ENCODE results near the gene CD38.
A peak's percentile ranks its signal among the peaks of the same experiment; 100 is the strongest.

CD38 gene

GRCh38 chr4:15881820-15882219, 103.7 kb downstream of the CD38 start:
- H3K4me1 ChIP-seq (ENCODE audit: insufficient read depth, low read length): no peaks in the 10 kb centered on the region
- DNase-seq: no peak

GRCh38 chr4:15882675-15883086, 104.6 kb downstream of the CD38 start:
- H3K4me3 ChIP-seq (ENCODE audit: low read depth in 1 of 2, low read length in 2 of 2): no peak overlapping the region
- H3K9ac ChIP-seq (ENCODE audit: low read depth, low read length): no peak overlapping the region
- no peaks in the 10 kb centered on the region for H3K4me1 ChIP-seq (ENCODE audit: insufficient read depth, low read length)
- DNase-seq: peak; percentile 61
- H3K9me3 ChIP-seq (ENCODE audit: insufficient read depth, low read length, severe bottlenecking): peaks cover 5% of the 10 kb centered on the region
- H3K27ac ChIP-seq (ENCODE audit: low read length): no peak overlapping the region
- H3K79me2 ChIP-seq (ENCODE audit: insufficient read depth, low read length): no peaks in the 10 kb centered on the region
- H3K27me3 ChIP-seq (ENCODE audit: insufficient read depth, low read length, poor library complexity): no peaks in the 10 kb centered on the region
- no peak overlapping the region for H3K4me2 ChIP-seq (ENCODE audit: insufficient read depth, low read length)
- peak; percentile 98 for ATAC-seq (ENCODE audit: insufficient read depth, low read depth)
- no peak overlapping the region for H2AFZ ChIP-seq (ENCODE audit: low read depth, low read length)
- no peaks in the 10 kb centered on the region for H3K36me3 ChIP-seq (ENCODE audit: insufficient read depth, low read length)
- H4K20me1 ChIP-seq (ENCODE audit: insufficient read depth, low read length): no peaks in the 10 kb centered on the region
- TF ChIP-seq, protein P1, sequence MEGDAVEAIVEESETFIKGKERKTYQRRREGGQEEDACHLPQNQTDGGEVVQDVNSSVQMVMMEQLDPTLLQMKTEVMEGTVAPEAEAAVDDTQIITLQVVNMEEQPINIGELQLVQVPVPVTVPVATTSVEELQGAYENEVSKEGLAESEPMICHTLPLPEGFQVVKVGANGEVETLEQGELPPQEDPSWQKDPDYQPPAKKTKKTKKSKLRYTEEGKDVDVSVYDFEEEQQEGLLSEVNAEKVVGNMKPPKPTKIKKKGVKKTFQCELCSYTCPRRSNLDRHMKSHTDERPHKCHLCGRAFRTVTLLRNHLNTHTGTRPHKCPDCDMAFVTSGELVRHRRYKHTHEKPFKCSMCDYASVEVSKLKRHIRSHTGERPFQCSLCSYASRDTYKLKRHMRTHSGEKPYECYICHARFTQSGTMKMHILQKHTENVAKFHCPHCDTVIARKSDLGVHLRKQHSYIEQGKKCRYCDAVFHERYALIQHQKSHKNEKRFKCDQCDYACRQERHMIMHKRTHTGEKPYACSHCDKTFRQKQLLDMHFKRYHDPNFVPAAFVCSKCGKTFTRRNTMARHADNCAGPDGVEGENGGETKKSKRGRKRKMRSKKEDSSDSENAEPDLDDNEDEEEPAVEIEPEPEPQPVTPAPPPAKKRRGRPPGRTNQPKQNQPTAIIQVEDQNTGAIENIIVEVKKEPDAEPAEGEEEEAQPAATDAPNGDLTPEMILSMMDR (IDR thresholded peaks at IDR 0.05; ENCODE audit: borderline replicate concordance, extremely low read depth, low read length, poor library complexity, severe bottlenecking): peak; percentile 96
- TF ChIP-seq EZH2 (IDR thresholded peaks at IDR 0.05; ENCODE audit: borderline replicate concordance, low read depth, low read length, severe bottlenecking): no peak

More at GRCh38 chr4:15881820-15882219, 103.7 kb downstream of the CD38 start:
- Histone ChIP-seq H3K27me3 (ENCODE audit: insufficient read depth, low read length, poor library complexity) (no peaks in the 10 kb centered on the region), H3K79me2 (ENCODE audit: insufficient read depth, low read length) (no peaks in the 10 kb centered on the region), H3K9me3 (ENCODE audit: insufficient read depth, low read length, severe bottlenecking) (peaks cover 9% of the 10 kb centered on the region), H3K4me3 (ENCODE audit: low read depth in 1 of 2, low read length in 2 of 2) (no peak overlapping the region), H3K4me2 (ENCODE audit: insufficient read depth, low read length) (no peak overlapping the region), H4K20me1 (ENCODE audit: insufficient read depth, low read length) (no peaks in the 10 kb centered on the region), H3K27ac (ENCODE audit: low read length) (no peak overlapping the region), H3K9ac (ENCODE audit: low read depth, low read length) (no peak overlapping the region), H3K36me3 (ENCODE audit: insufficient read depth, low read length) (no peaks in the 10 kb centered on the region), H2AFZ (ENCODE audit: low read depth, low read length) (no peak overlapping the region)
- no peak for TF ChIP-seq EZH2 (IDR thresholded peaks at IDR 0.05; ENCODE audit: borderline replicate concordance, low read depth, low read length, severe bottlenecking)
- TF ChIP-seq, protein P1 (IDR thresholded peaks at IDR 0.05; ENCODE audit: borderline replicate concordance, extremely low read depth, low read length, poor library complexity, severe bottlenecking): no peak
- no peak for ATAC-seq (ENCODE audit: insufficient read depth, low read depth)

GRCh38 chr4:15883610-15884243, 105.6 kb downstream of the CD38 start:
- Histone ChIP-seq H4K20me1 (ENCODE audit: insufficient read depth, low read length) (no peaks in the 10 kb centered on the region), H3K9me3 (ENCODE audit: insufficient read depth, low read length, severe bottlenecking) (no peaks in the 10 kb centered on the region), H3K9ac (ENCODE audit: low read depth, low read length) (no peak overlapping the region), H3K4me2 (ENCODE audit: insufficient read depth, low read length) (no peak overlapping the region), H3K4me1 (ENCODE audit: insufficient read depth, low read length) (no peaks in the 10 kb centered on the region), H3K36me3 (ENCODE audit: insufficient read depth, low read length) (no peaks in the 10 kb centered on the region), H3K4me3 (ENCODE audit: low read depth in 1 of 2, low read length in 2 of 2) (no peak overlapping the region), H3K27ac (ENCODE audit: low read length) (no peak overlapping the region), H3K27me3 (ENCODE audit: insufficient read depth, low read length, poor library complexity) (no peaks in the 10 kb centered on the region), H3K79me2 (ENCODE audit: insufficient read depth, low read length) (no peaks in the 10 kb centered on the region), H2AFZ (ENCODE audit: low read depth, low read length) (no peak overlapping the region)
- TF ChIP-seq EZH2 (IDR thresholded peaks at IDR 0.05; ENCODE audit: borderline replicate concordance, low read depth, low read length, severe bottlenecking): no peak
- TF ChIP-seq, protein P1 (IDR thresholded peaks at IDR 0.05; ENCODE audit: borderline replicate concordance, extremely low read depth, low read length, poor library complexity, severe bottlenecking): no peak
- DNase-seq: no peak
- ATAC-seq (ENCODE audit: insufficient read depth, low read depth): no peak
